Right atrium auricular region (tissue), 2 donors: ENCODE results near the gene MSRB3. TPM values are rescaled to one million over a fixed set of nuclear protein-coding genes. Genes with fewer than 3 reads are reported as not detected.
A peak's percentile ranks its signal among the peaks of the same experiment; 100 is the strongest.
"Not testable (repeated sequence)": the region's sequence is repeated elsewhere in the genome, so short reads cannot be mapped to it uniquely, and the experiment has no call there.

Source experiments
- DNase-seq: peaks from one replicate; pipeline ENCODE4 v3.0.0-alpha.2; 2019; ENCODE audit warnings: low spot score
- H3K27ac ChIP-seq, 2 donors: fragments of 200-600 bp; sonication (generic); 1 replicate in 1 of 2; 2 replicates in 1 of 2; pipeline ENCODE4 v1.5.1; 2016 to 2019
- H3K27me3 ChIP-seq, 2 donors: fragments of 200-600 bp; sonication (generic); one replicate each; pipeline versions ENCODE4 v1.5.1 to v1.6.0; 2017 to 2019
- H3K36me3 ChIP-seq: fragments of 200-600 bp; sonication (generic); one replicate; pipeline ENCODE4 v1.5.1; 2016
- H3K4me1 ChIP-seq, 2 donors: fragments of 200-600 bp; sonication (generic); one replicate each; pipeline versions ENCODE4 v1.5.1 to v1.6.0; 2017 to 2019
- H3K4me3 ChIP-seq, 2 donors: fragments of 200-600 bp; sonication (generic); 1 replicate in 1 of 2; 2 replicates in 1 of 2; pipeline ENCODE4 v1.5.1; 2017 to 2019; ENCODE audit warnings: mild to moderate bottlenecking in 1 of 2, moderate library complexity in 1 of 2
- H3K9me3 ChIP-seq, 2 donors: fragments of 200-600 bp; sonication (generic); one replicate each; pipeline ENCODE4 v1.5.1; 2019
- total RNA-seq, 2 donors: library from RNA; depleted of rRNA; stranded (reverse); fragments of >200 nt; gene quantifications; one replicate each; pipeline ENCODE4 v1.1.0, GENCODE V29; 2016
- TF ChIP-seq, protein P1 (sequence below), 2 donors: fragments of 200-600 bp; sonication (generic); IDR thresholded peaks; one replicate each; pipeline ENCODE4 v1.5.1; 2019; ENCODE audit warnings: antibody characterized with exemption in 2 of 2

The MSRB3 gene
- total RNA-seq, 2 donors from 2014 or later, result 98.3 to 108 TPM

DNA sequence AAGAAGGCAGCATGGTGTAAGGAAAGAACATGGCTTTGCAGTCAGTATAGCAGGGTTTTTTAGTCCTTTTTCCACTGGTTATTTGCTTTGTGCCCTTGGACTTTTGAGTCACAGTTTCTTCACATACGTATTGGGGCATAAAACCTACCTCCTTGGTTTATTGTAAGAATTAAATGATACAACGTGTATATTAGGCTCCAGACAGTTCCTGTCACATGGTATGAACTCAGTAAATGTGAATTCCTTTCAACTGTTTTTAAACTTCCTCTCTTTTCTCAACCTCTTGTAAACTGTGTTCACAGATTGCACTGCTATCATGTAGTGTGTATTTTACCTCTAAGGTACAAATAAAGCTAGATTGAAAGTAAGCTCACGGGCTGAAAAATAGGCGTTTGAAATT, 29.5 kb downstream of the MSRB3 start:
- Histone ChIP-seq H3K27ac (no peak overlapping the region), H3K4me3 (no peak overlapping the region), H3K9me3 (no peaks in the 10 kb centered on the region), H3K27me3 (no peaks in the 10 kb centered on the region), H3K4me1 (peaks cover 0 to 36% of the 10 kb centered on the region in 2 donors), H3K36me3 (peaks cover 8% of the 10 kb centered on the region)
- TF ChIP-seq, protein P1, sequence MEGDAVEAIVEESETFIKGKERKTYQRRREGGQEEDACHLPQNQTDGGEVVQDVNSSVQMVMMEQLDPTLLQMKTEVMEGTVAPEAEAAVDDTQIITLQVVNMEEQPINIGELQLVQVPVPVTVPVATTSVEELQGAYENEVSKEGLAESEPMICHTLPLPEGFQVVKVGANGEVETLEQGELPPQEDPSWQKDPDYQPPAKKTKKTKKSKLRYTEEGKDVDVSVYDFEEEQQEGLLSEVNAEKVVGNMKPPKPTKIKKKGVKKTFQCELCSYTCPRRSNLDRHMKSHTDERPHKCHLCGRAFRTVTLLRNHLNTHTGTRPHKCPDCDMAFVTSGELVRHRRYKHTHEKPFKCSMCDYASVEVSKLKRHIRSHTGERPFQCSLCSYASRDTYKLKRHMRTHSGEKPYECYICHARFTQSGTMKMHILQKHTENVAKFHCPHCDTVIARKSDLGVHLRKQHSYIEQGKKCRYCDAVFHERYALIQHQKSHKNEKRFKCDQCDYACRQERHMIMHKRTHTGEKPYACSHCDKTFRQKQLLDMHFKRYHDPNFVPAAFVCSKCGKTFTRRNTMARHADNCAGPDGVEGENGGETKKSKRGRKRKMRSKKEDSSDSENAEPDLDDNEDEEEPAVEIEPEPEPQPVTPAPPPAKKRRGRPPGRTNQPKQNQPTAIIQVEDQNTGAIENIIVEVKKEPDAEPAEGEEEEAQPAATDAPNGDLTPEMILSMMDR (IDR thresholded peaks at IDR 0.05), result no peak
- DNase-seq, result no peak

DNA sequence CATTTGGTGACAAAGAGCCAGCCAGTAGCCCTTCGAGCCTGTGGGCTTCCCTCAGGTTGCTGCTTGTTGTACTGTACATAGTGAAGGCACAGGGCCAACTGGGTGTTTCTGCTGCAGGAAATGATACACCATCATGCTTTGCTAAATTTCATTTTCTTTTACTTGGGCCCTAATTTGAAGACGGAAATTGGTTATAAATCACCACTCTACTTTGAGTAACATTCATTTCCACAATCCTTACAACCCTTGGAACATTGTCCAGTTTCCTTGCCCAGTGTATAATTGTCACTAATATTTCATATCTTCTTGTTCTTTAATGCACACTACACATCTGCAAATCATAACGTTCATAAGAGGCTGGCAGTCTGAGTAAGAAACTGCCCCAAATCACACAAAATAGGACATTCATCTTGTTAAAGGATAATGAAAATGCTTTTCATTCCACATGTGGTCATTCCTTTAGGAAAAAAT, 30.2 kb downstream of the MSRB3 start:
- H3K27me3 ChIP-seq, result no peaks in the 10 kb centered on the region
- H3K27ac ChIP-seq, result no peak overlapping the region
- H3K4me1 ChIP-seq, result peaks cover 0 to 30% of the 10 kb centered on the region in 2 donors
- TF ChIP-seq, protein P1 (IDR thresholded peaks at IDR 0.05), result no peak
- H3K4me3 ChIP-seq, result no peak overlapping the region
- no peak for DNase-seq
- H3K9me3 ChIP-seq, result no peaks in the 10 kb centered on the region
- peaks cover 8% of the 10 kb centered on the region for H3K36me3 ChIP-seq

DNA sequence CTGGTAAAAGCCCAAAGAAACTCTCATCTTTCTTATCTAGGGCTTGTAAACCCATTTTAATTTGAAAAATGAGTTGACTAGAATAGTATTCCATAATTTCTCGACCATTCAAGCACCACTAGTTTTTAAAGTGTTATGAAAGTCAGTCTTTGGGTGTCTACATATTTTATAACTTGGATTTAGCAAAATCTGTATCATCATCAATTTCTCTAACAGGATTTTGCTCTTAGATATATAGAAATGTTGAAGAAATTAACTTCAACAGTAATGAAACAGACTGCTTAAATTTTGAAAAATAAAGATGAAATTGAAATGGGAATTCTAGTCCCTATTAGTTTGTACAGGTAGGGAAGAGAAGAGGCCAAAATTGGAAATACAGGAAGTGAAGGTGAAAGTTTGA, 32.8 kb downstream of the MSRB3 start:
- DNase-seq, result no peak
- Histone ChIP-seq H3K9me3 (no peaks in the 10 kb centered on the region), H3K27me3 (no peaks in the 10 kb centered on the region), H3K27ac (no peak overlapping the region), H3K4me1 (peaks cover 0 to 25% of the 10 kb centered on the region in 2 donors), H3K4me3 (no peak overlapping the region), H3K36me3 (peaks cover 8% of the 10 kb centered on the region)
- TF ChIP-seq, protein P1 (IDR thresholded peaks at IDR 0.05), result no peak

DNA sequence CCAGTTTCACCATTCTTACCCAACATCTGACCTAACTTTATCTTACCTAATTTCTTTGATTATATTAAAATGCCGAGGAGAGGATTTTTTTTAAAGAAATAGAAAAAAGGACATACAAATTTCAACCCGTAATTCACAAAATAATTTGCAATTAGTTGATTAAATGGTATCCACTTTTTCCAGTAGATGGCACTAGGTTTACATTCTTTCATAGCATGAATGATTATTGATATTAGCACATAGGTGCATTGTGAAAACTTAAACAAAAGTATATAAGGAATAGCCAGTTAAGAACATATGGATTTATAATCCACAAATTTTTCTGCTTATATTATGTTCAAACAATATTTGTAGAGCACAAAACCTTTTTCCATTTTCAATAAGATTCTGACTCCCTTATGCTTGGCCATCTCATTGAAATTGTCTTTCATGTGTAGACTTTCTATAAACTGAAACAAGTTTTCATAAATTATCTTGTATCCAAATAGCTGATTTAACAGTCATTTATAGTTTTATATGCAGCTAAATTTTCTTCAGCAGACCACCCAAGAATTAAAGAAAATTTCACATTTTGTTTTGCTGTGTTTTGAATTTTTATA, 35.3 kb downstream of the MSRB3 start:
- H3K27ac ChIP-seq, result no peak overlapping the region
- DNase-seq, result no peak
- H3K36me3 ChIP-seq, result peaks cover 11% of the 10 kb centered on the region
- no peaks in the 10 kb centered on the region for H3K9me3 ChIP-seq
- TF ChIP-seq, protein P1 (IDR thresholded peaks at IDR 0.05), result peak in 1 of 2 donors; percentile 56
- H3K4me1 ChIP-seq, result peaks cover 0 to 2% of the 10 kb centered on the region in 2 donors
- H3K27me3 ChIP-seq, result no peaks in the 10 kb centered on the region
- no peak overlapping the region for H3K4me3 ChIP-seq

DNA sequence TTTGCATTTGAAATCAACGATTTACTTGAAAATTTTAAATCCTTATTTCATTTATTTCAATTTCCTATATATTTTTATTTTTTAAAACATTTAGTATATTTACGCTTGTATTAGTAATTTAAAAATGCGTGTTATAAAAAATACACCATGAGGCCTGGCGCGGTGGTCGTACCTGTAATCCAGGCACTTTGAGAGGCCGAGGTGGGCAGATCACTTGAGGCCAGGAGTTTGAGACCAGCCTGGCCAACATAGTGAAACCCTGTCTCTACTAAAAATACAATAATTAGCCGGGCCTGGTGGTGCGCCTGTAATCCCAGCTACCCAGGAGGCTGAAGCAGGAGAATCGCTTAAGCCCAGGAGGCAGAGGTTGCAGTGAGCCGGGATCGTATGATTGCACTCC, 36.8 kb downstream of the MSRB3 start:
- H3K4me1 ChIP-seq, DNase-seq, H3K27ac ChIP-seq, H3K27me3 ChIP-seq, H3K9me3 ChIP-seq, H3K36me3 ChIP-seq, H3K4me3 ChIP-seq: not testable (repeated sequence)

DNA sequence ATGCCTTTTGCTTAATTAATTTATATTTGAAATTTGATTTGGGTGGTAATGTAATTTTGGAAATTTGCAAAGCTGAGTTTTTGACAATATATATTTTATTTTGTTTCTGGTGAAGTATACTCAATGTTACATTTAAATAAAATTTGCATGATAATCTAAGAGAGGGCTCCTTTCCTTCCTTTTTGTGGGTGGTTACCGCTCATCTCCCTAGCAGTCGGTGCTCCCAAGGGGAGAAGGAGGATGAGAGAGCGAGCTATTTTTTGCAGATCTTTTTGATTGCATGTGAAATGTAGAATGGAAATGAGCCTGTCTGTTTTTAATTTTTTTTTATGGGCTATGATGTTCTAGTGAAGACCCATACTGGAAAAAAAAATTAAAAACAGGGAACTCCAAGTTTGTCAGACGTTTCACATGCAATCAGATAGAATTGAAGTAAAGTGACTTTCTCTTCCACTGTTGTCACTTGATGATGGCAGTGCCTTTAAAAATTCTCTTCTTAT, 39.8 kb downstream of the MSRB3 start:
- Histone ChIP-seq H3K4me1 (no peaks in the 10 kb centered on the region), H3K4me3 (no peak overlapping the region), H3K27ac (no peak overlapping the region), H3K36me3 (peaks cover 4% of the 10 kb centered on the region), H3K9me3 (no peaks in the 10 kb centered on the region), H3K27me3 (no peaks in the 10 kb centered on the region)
- TF ChIP-seq, protein P1 (IDR thresholded peaks at IDR 0.05), result no peak
- no peak for DNase-seq
